Umbilical cord (tissue), 2 donors: ENCODE results near the gene TMED7. TPM values are rescaled to one million over a fixed set of nuclear protein-coding genes. Genes with fewer than 3 reads are reported as not detected.

Experiments
- DNase-seq: peaks from one replicate; pipeline ENCODE4 v3.0.0-alpha.2; 2015; ENCODE audit warnings: low spot score
- total RNA-seq: library from RNA; depleted of rRNA; stranded (reverse); fragments of >200 nt; gene quantifications from one replicate; pipeline ENCODE4 v1.2.3, GENCODE V29; 2014; ENCODE audit warnings: low replicate concordance; ENCODE audit not compliant: insufficient read depth

The TMED7 gene
- total RNA-seq, 1 donor from 2014 or later, result 103 TPM

DNA sequence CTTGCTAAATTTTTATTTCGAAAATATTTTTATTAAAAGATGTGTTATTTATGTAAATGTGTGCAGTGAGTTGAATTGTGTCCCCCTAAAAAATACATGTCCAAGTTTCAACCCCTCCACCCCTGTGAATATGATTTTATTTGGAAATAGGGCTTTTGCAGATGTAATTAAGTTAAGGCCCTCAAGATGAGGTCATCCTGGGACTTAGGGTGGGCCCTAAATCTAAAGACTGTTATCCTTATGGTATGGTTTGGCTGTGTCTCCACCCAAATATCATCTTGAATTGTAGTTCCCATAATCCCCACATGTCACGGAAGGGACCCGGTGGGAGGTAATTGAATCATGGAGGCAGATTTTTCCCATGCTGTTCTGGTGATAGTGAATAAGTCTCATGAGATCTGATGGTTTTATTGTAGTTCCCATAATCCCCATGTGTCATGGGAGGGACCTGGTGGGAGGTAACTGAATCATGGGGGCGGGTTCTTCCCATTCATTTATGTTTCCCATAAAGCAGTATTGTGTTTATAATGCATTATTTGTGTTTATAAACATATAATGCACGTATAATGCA lies 1.5 kb upstream of the TMED7 start:
- DNase-seq, result peak; percentile 27

DNA sequence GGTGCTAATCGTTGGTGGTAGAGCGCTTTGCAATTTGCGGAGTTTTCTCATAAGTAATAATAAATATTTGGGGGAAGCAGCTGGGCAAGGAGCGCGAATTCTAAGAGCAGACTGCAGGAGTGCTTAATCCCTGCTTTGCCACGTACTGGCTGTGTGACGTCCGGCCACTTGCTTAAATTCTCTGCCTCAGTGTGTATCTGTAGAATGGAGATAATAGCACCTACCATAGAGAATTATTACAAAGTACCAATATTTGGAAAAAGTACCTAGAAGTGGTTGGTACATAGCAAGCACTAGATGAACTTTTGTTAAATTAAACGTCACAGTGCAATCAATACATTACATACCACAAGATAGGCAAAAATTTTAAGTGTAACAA lies 598 bp upstream of the TMED7 start:
- DNase-seq, result no peak

DNA sequence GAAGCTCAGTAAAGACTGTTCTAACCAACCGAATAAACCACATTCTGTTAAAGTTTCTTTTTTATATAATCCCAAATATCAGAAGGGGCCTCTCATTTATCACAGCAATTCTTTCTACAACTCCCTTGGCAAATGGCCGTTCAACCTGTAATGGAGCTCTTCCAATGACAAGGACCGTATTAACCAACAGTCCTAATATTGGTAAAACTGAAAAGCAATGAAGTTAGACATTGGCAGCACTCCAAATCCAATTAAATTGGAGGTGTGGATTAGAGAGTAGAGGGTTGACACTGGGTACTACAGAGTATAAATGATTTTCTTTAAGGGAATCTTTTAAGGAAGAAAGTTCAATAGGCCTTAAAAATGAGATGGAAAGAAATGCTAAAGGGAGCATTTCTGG lies 842 bp downstream of the TMED7 start:
- DNase-seq, result no peak

DNA sequence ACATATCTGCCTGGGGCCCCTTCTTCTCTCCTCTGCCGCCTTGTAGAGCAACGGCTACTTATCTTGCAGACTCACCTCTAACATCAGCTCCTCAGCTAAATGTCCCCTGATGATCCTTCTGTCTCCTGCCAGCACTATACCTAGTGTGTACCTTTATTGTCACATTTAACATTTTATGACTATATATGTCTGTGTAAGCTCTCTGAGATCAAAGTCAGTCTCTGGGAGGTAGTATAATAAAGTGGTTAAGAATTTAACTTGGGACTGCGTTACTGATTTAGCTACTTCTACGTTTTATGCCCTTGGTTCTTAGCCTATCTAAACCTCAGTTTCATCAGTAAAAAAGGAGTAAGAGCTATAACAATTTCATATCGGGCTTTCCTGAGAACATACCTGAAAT lies 2.2 kb downstream of the TMED7 start:
- no peak for DNase-seq

DNA sequence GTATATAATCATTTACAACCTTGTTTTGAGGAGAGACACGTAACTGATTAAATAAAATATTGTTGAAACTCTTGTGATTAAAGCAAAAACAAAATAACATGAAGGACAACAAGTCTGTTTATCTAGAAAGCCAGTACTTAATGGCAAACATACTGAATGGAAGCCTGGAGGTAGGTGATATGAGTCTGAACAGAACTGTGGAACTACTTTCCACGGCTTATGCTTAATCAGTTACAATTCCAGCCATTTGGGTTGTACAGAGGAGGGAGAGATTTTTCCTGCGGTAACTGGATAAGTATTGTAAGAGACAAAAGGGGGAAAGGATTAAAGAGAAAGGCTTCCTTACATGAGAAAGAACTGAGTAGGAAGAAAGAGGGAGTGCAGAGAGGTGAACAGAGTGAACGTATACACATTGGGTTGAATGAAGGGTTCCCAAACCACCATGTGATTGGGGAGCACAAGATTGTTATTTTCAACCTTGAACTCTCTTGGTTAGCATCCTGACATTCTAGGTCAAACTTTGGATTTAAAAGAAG lies 4.4 kb downstream of the TMED7 start:
- no peak for DNase-seq

DNA sequence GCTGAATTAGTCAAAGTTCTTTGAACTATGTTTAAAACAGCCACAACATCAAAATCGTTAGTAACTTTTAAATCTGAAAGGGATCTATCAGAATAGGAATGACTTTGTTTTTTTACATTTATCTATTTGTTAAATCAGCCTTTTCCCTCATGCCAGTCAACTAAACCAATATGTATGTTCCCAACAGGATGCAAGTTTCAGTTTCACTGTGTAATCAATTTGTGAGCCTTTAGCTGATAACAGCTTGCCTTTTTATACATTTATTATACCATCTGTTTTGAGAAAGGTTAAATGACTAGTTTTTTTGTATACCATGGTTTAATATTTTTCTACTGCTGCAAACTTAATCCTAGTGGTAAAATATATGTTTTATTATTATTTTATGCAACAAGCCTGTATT lies 8.9 kb downstream of the TMED7 start:
- DNase-seq, result no peak

DNA sequence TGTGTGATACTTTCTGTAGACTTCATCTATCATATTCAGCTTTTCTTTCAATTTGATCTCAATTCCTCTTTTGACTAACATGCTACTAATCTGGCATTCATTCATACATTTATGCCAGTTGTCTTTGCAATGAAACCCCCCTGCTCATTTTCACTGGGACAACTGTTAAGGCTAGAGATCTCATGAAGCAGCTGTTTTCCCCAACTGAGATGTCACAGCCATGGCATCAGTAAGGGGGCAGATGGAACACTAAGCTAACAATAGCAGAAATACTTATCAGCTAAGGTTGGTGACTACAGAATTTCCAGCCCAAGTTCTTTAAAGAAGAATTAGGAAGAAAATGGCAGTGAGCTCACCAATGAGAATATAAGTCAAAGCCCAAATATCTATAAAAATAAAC lies 9.4 kb downstream of the TMED7 start:
- no peak for DNase-seq

DNA sequence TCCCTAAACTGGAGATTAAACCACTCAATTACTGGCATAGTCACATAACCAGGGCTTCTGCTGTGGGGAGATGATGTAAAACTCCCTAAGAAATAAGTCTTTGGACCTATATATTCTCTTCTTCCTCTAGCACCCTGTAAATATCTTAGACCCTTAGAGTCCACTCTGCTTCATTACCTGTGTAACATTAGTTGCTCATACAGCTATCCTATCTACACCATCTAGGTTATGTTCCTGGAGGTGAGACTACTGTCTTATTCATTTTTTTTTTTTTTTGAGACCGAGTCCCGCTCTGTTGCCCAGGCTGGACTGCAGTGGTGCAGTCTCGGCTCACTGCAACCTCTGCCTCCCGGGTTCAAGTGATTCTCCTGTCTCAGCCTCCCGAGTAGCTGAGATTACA lies 14.0 kb downstream of the TMED7 start:
- DNase-seq, result no peak

DNA sequence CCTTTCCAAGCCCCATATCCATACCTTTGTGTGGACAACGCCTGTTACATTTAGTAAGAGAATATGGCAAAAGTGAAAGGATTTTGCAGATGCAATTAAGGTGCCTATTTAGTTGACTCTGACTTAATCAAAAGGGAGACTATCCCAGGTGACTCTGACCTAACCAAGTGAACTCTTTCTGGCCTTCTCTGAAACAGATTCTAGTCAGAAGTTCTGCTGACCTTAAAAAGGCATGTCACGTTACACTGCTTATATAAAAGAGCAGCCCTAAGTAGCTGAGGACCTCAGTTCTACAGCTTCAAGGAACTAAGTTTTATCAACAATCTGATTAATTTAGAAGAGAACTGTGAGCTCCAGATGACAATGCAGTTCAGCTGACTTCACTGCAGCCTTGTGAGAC lies 17.9 kb downstream of the TMED7 start:
- DNase-seq, result no peak

DNA sequence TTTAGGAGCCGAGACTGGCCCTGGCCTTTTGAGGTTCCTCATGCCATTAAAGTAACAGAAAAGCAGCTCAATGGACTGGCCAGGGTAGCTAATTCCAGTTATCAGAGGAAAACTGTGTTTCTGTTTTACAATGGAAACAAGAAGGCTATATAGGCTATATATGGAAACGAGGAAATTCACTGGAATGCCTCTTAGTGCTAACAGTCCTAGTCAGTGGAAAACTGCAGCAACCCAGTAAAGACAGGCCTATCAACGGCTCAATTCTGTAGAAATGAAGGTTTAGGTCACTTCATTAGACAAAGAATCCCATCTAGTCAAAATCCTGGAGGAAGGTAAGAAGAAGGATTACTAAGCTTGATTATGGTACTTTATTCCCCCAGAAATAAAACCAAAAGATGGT lies 20.4 kb downstream of the TMED7 start:
- DNase-seq, result no peak

DNA sequence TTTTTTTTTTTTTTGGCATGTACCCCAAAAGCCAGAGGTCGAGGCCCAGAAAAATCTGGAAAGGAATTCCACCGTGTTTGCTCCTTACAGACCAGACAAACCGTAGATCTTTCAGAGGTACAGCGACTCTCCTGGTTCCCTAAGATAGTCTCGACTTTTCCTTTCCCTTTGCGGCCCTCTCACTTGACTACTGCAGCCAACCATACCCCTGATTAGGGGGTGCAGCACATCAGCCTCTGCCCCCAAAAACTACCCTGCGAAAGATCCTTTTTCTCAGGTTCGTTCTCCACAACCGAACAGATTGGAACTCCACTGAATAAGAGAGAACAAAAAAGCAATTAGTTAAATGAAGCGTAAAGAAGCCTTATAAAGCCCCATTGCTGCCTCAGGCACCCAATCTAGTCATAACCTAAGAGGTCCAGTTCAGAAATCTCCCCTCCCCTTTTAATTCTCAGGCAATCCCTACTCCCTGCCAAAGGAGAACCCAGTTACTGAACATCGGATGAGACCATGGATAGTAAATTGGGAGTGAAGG lies 23.2 kb downstream of the TMED7 start:
- DNase-seq, result no peak

DNA sequence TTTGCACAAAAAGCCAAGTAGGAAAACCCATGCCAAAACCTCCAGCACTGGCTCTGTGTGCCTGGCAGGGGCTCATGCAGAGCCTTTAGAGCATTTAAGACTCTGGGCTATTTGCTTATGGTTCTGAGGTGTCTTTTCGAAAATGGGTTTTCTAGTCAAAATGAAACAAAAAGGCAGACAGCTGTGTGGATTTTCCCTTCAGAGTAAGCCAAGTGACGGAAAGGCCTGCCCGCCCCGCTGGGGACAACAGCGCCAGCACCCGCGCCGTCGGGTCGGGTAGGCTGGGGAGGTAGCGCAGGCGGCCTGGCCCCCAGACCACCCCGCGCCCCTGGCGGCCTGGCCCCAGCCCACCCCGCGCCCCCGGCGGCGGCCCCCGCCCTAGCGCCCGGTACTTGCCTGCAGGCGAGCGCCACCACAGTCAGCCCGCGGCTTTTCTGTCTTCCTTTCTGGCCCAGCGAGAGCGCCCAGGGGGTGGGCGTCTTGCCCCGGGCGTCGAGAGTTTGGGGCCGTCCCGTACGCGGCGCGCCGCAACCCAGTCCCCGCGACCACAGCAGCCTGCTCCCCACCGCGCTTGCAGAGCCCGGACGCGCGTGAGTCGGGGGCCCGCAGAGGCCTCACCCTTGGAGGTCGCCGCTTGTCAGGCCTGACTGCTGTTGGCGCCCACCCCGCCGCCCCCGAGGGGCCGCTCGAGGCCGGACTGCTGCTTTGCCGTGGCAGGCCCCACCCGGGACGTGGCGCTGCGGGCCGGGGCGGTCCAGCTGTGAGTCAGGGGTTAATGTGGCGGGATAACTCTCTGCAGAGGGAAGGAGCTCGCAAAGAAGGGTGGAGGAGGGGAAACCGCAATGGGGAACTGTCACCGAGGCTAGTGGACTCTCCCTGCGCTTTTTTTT lies 23.9 kb downstream of the TMED7 start, which contains the start of gene TICAM2:
TSS of gene TICAM2 (minus strand) at position 779 of the 890 bp plus-strand sequence. CDS start 21,223 bp downstream, outside the sequence.
- DNase-seq, result peak; percentile 80

DNA sequence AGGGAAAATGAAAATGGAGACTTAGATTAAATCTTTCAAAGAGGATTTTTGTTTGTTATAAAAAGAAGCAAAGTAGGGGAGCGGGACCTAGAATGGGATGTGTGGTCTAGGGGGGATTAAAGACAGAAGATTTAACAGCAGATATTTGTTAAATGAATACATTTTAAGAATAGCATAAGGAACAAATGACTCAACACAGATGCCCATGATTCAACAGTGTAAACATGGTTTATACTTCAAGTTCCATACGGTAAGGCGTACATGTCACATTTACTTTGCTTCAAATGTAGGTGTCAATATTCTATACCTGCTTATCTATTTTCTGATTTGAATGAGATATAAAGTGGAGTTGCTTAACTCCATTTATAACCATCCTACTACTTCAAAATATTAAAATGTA lies 25.1 kb downstream of the TMED7 start:
- DNase-seq, result no peak

DNA sequence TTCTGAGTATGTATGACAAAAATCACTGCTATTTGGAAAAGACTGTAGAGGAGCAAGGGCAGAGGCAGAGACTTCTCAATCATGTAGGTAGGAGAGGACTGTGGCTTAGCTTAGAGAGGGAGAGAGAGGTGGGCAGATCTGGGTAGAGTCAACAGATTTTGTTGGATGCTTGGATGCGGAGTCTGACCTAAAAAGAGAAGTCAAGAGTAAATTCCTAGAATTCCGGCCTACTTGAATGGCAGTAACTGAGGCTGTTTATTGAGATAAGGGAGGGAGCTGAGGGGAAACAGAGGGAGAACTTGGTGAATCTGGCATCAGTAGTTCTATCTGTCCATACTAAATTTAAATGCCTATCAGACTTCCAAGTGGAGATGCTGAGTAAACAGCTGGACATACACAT lies 25.9 kb downstream of the TMED7 start:
- peak; percentile 28 for DNase-seq

DNA sequence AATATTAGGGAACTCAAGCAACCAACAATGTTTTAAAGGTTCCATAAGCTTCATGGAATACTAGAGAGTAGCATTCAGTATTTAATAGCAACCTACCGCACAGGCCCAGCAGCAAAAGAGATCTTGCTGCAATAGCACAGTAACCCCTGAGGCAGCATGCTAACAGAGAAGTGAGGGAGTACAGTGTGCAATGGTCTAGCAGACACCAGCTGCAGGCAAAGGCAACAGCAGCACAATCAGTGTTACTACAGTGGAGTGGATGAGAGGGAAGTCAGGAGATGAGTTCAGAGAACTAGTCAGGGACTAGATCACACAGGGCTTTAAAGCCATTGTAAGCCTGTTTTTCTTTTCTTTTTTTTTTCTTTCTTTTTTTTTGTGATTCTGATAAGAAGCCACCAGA lies 26.3 kb downstream of the TMED7 start:
- peak; percentile 64 for DNase-seq

DNA sequence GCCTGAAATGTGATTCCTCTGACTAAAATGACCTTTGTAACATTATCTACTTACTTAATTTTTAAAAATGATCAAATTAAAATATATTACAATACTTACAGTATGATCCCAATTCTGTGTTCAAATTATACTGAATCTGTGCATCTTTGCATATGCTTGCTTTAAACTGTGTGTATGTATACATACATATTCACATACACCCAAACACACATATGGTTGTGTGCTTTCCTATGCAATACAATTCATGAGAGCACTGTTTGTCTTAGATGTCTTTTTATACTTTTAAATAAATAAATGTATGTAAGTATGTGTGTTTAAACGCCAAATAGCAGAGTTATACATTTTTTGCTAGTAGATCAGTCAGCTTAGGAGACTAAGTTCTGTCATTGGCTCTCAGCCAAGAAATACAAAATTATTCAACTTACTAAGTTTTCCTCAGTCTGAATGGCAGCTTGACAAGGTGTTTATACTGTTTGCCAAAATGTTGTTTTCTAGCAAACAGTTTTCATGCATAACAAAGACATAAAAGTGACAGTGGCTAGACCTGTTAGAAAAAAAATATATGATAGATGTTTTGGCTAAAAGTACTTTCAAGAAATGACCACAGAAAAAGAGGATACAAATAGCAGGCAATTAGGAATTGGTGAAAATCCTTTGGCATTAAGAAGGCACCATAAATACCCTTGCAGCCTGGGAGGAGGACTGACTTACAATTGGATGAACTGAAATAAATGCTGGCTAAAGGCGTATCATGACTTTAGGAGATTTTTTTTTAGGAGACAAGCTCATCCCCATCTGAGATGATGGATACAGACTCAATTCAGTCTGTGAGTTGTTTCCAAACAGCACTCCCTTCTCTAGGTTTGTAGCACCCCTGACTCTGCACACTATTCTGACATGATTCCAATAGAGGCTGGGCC lies 31.4 kb downstream of the TMED7 start:
- peak; percentile 25 for DNase-seq

DNA sequence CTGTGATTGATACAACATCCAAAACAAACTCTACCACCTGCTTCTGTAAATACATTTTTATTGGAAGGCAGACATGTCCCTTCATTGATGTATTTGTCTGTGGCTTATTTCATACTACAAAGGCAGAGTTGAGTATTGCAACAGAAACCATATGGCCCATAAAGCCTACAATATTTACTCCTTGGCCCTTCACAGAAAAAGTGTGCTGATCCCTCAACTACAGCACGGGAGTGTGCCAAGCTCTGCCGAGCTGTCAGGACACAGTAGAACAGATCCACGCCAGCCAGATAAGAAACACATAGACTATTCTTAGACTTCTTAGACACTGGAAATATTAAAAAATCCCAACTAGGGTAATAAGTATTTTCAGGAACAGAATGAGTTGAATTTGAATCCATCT lies 36.8 kb downstream of the TMED7 start:
- DNase-seq, result peak; percentile 75

DNA sequence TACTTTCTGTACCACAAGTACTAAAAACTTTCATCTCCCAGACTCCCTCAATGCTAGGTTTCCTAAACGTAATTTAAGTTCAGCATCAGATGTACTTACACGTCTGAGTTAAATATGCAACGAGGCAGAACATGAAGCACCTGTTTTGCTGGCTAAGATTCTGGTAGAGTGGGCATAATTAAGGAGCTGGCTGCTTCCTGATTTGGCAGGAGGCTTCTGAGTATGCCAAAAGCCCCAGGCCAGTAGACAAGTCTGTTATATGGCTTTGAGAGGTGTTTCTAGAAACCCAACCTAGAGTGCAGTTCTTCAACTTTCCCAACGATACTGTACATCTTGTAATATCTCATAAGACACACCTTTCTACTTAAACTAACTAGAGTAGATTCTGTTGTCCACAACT lies 37.2 kb downstream of the TMED7 start:
- DNase-seq, result no peak

DNA sequence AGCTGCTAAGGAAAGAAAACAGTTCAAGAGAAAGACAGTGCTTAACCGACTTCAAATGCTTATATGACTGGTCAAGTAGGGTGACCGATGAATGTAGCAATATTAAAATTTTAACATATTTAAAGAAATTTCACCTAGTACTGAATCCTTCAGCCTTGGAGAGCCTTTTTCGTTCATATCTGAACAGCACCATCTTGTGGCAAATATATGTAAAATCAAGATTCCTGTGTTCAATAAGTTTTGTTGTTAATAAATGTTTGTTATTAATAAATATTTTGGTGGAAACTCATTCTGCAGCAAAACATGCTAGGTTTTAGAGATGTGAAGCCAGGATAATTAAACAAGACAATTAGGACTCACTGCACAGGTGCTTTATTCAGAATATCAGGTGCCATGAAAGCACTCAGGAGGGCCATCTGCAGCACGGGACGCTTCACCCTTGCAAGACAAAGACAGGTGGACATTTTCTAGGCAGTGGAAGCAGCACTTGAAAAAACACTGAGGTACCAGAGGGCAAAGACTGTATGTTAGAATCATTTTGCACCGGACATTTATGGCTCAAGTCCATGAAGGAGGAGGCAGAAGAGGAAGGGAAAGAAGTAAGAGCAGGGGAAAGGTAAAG lies 39.2 kb downstream of the TMED7 start:
- DNase-seq, result peak; percentile 29

DNA sequence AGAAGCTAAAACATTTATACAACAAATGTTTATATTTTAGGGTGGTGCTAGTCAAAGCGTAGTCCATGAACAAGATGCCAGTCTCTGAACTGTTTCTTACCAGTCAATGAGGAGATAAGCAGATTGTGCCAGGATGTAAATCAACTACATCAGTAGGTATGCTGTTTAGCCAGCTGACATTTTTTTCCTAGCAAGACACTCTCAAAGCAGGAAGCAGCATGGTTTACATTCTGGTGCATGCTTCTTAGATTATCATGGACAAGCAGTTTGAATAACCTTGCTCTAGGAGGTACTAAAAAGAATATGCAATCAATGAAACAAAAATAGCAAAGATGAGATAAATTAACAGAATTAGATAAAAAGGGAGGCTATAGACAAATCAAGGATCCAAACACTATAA lies 40.6 kb downstream of the TMED7 start:
- no peak for DNase-seq

DNA sequence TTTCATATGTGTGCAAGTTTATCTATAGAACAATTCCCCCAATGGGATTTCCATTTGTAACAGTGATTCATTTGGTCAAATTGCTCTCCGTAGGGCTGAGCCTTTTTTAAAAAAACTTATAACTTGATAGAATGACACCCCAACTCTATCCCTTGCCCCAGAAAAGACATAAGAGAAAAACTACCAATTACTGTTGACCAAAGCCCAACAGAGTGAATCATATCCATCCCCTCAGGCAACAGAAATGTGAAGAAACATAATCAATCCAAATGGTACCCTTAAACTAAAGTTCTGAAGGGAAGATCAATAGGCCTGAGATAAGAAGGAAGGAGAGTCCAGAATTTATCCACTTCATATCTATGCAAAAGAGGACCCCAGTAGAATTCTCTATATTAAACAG lies 41.3 kb downstream of the TMED7 start:
- DNase-seq, result no peak
